GM12878 (cell line): Measurements from ENCODE around the gene TMOD2. TPM values are rescaled to one million over a fixed set of nuclear protein-coding genes. Genes with fewer than 3 reads are reported as not detected.

ENCODE experiments used
- ASH2L ChIP-seq: fragments of 300-600, 200-600 bp; sonication (generic); IDR thresholded peaks from 2 replicates; pipeline ENCODE4 v1.6.1; 2017; ENCODE audit warnings: low read depth, mild to moderate bottlenecking, borderline replicate concordance
- ATF7 ChIP-seq: fragments of 450-650 bp; IDR thresholded peaks from 2 replicates; pipeline ENCODE4 v1.6.1; 2016; ENCODE audit warnings: low read depth, mild to moderate bottlenecking
- BACH1 ChIP-seq: fragments of 450-650 bp; IDR thresholded peaks from 2 replicates; pipeline ENCODE4 v1.6.1; 2017; ENCODE audit warnings: mild to moderate bottlenecking, borderline replicate concordance
- BCL11A ChIP-seq: IDR thresholded peaks from 2 replicates; pipeline ENCODE4 v1.6.1; 2011; ENCODE audit warnings: low read depth, low read length
- CBX5 ChIP-seq: sonication (generic); IDR thresholded peaks from 2 replicates; pipeline ENCODE4 v1.6.1; 2016; ENCODE audit warnings: low read depth, moderate library complexity, mild to moderate bottlenecking, inconsistent platforms
- CHD2 ChIP-seq: IDR thresholded peaks from 2 replicates; pipeline ENCODE4 v1.6.1; 2011; ENCODE audit warnings: low read depth, low read length, improper control_type of control experiment, borderline replicate concordance
- CREB1 ChIP-seq: IDR thresholded peaks from 2 replicates; pipeline ENCODE4 v1.6.1; 2012; ENCODE audit warnings: low read depth, mild to moderate bottlenecking, inconsistent platforms
- CREM ChIP-seq: IDR thresholded peaks from 2 replicates; pipeline ENCODE4 v1.6.1; 2014; ENCODE audit warnings: antibody characterized with exemption, low read depth
- ETV6 ChIP-seq, 2 experiments: fragments of 450-650 bp in 1 of 2; IDR thresholded peaks in 1 of 2; conservative IDR thresholded peaks in 1 of 2; 2 replicates each; pipeline ENCODE4 v1.6.1; 2014; ENCODE audit warnings: antibody characterized with exemption in 1 of 2, borderline replicate concordance in 1 of 2, low read depth in 1 of 2, mild to moderate bottlenecking in 1 of 2, moderate library complexity in 1 of 2
- HCFC1 ChIP-seq: fragments of 150-350 bp; IDR thresholded peaks from 2 replicates; pipeline ENCODE4 v1.6.1; 2014; ENCODE audit warnings: low read length
- IKZF1 ChIP-seq: fragments of 450-650 bp; conservative IDR thresholded peaks from 2 replicates; pipeline ENCODE4 v1.6.1; 2017; ENCODE audit warnings: antibody characterized with exemption, mild to moderate bottlenecking
- JUNB ChIP-seq: IDR thresholded peaks from 2 replicates; pipeline ENCODE4 v1.6.1; 2016; ENCODE audit warnings: antibody characterized with exemption, mild to moderate bottlenecking
- MTA2 ChIP-seq: fragments of 450-650 bp; IDR thresholded peaks from 2 replicates; pipeline ENCODE4 v1.6.1; 2016; ENCODE audit warnings: low read depth, mild to moderate bottlenecking, moderate library complexity
- MYC ChIP-seq: IDR thresholded peaks from 2 replicates; pipeline ENCODE4 v1.6.1; 2011; ENCODE audit warnings: mild to moderate bottlenecking, low read length, moderate library complexity, inconsistent platforms; ENCODE audit not compliant: insufficient read depth, insufficient replicate concordance, insufficient read length, severe bottlenecking
- NBN ChIP-seq: fragments of 450-650 bp; IDR thresholded peaks from 2 replicates; pipeline ENCODE4 v1.6.1; 2016
- NR2F1 ChIP-seq: fragments of 450-650 bp; conservative IDR thresholded peaks from 2 replicates; pipeline ENCODE4 v1.6.1; 2017; ENCODE audit warnings: mild to moderate bottlenecking
- POLR2A ChIP-seq: IDR thresholded peaks from 2 replicates; pipeline ENCODE4 v1.6.1; 2011; ENCODE audit warnings: low read depth, mild to moderate bottlenecking, low read length
- POLR2AphosphoS2 ChIP-seq: IDR thresholded peaks from 2 replicates; pipeline ENCODE4 v1.6.1; 2011; ENCODE audit warnings: low read depth, mild to moderate bottlenecking, low read length, improper control_type of control experiment, moderate library complexity
- RUNX3 ChIP-seq: IDR thresholded peaks from 2 replicates; pipeline ENCODE4 v1.6.1; 2012; ENCODE audit warnings: low read length, inconsistent platforms
- SIN3A ChIP-seq: IDR thresholded peaks from 2 replicates; pipeline ENCODE4 v1.6.1; 2012; ENCODE audit warnings: low read depth, low read length, improper control_type of control experiment
- SMAD5 ChIP-seq: IDR thresholded peaks from 2 replicates; pipeline ENCODE4 v1.6.1; 2016; ENCODE audit warnings: antibody characterized with exemption, low read depth
- SMARCA5 ChIP-seq: fragments of 450-650 bp; IDR thresholded peaks from 2 replicates; pipeline ENCODE4 v1.6.1; 2017; ENCODE audit warnings: mild to moderate bottlenecking
- SMC3 ChIP-seq: IDR thresholded peaks from 2 replicates; pipeline ENCODE4 v1.6.1; 2011; ENCODE audit warnings: low read length, improper control_type of control experiment, borderline replicate concordance
- SREBF1 ChIP-seq: IDR thresholded peaks from 2 replicates; pipeline ENCODE4 v1.6.1; 2012; ENCODE audit warnings: mild to moderate bottlenecking, low read length
- STAT1 ChIP-seq: fragments of 450-650 bp; conservative IDR thresholded peaks from 2 replicates; pipeline ENCODE4 v1.6.1; 2014; ENCODE audit warnings: antibody characterized with exemption, mild to moderate bottlenecking
- TARDBP ChIP-seq: IDR thresholded peaks from 2 replicates; pipeline ENCODE4 v1.6.1; 2016; ENCODE audit warnings: borderline replicate concordance
- TCF12 ChIP-seq: IDR thresholded peaks from 2 replicates; pipeline ENCODE4 v1.6.1; 2011; ENCODE audit warnings: low read depth, mild to moderate bottlenecking, low read length
- ZNF207 ChIP-seq: fragments of 450-650 bp; IDR thresholded peaks from 2 replicates; pipeline ENCODE4 v1.6.1; 2014; ENCODE audit warnings: antibody characterized with exemption, mild to moderate bottlenecking, borderline replicate concordance
- ZNF217 ChIP-seq: fragments of 450-650 bp; IDR thresholded peaks from 2 replicates; pipeline ENCODE4 v1.6.1; 2017; ENCODE audit warnings: antibody characterized with exemption, mild to moderate bottlenecking
- polyA plus RNA-seq, 11 experiments: library from polyadenylated mRNA; depleted of rRNA in 4 of 11; unstranded in 6 of 11; stranded (reverse) in 5 of 11; fragments of >200 nt; fragmentation: Nextera tagmentation in 4 of 11; fragmentation: Illumina TruSeq in 1 of 11; extraction: Ambion mirVana in 4 of 11; extraction: Trizol in 1 of 11; gene quantifications; 1 replicate in 1 of 11; 2 replicates in 10 of 11; pipeline versions ENCODE4 v1.2.1 to v1.2.3, GENCODE V29; 2011 to 2016; ENCODE audit warnings: inconsistent platforms in 2 of 11, missing spikeins in 2 of 11, low read depth in 1 of 11
- total RNA-seq, 4 experiments: library from RNA; depleted of rRNA in 3 of 4; stranded (reverse); fragments of >200 nt in 3 of 4; fragmentation: Illumina TruSeq in 1 of 4; extraction: Trizol in 1 of 4; gene quantifications; 2 replicates each; pipeline versions ENCODE4 v1.2.1 to v1.2.3, GENCODE V29; 2013 to 2021
- TF ChIP-seq, protein P1 (sequence below): fragments of 450-650 bp; conservative IDR thresholded peaks from 2 replicates; pipeline ENCODE4 v1.6.1; 2017; ENCODE audit warnings: mild to moderate bottlenecking, moderate library complexity
- TF ChIP-seq, protein P2 (sequence below): fragments of 450-650 bp; IDR thresholded peaks from 2 replicates; pipeline ENCODE4 v1.6.1; 2016; ENCODE audit warnings: mild to moderate bottlenecking

Gene TMOD2
- total and polyA plus RNA-seq, 10 of the 15 experiments (the other 5 are each of a cell fraction or from before 2014, with no cell fraction given): 0.61 to 15.2 (median 6.3) TPM

DNA sequence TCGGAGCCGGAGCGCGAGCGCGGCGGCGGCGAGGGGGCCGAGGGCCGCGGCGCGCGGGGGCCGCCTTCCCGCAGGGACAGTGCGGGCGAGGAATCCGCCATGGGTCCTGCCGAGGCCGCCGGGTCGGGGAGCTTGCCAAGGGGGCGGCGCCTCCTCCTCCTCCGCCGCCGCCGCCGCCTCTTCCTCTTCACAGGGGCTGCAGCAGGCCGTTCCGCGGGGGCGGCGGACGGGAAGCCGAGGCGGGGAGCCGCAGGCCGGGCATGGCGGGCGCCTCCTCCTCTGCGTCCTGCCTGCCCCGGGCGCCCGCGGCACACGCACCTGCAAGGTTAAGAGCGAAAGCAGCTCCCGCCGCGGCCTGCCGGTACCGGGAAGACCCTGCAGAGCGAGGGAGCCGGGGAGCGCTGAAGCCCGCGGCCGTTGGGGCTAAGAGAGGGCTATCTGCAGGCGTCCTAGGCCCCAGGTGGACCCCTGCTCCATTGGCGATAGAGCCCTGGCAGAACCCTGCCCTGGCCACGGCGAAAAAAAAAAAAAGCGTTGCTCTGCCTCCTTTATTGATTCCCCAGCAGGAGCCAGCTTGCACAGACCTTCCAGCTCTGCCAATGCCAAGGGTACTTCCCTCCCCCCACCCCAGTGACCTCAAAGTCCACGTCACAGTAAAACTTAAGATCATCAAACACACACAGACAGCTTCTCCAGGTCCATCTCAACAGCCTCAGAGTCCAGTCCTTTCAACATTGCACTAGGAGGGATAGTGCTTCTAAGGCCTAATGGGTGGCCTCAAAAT lies 13.7 kb upstream of the TMOD2 start, which contains the start of gene LYSMD2 (continued):
- peak; percentile 91 for TF ChIP-seq CREB1
- no peak for TF ChIP-seq MTA2
- peak; percentile 61; the same call in 1 of the 2 replicates for TF ChIP-seq NR2F1
- TF ChIP-seq TCF12: no peak
- TF ChIP-seq NBN: no peak
- TF ChIP-seq MYC: no peak
- TF ChIP-seq STAT1: 0 out of 2 replicates have a peak, but pooled peaks have one; percentile 66
- TF ChIP-seq POLR2AphosphoS2: 0 out of 2 replicates have a peak, but pooled peaks have one; percentile 14
- TF ChIP-seq ETV6 (conservative IDR thresholded peaks at IDR 0.05 in 1 of 2, IDR thresholded peaks at IDR 0.05 in 1 of 2; ENCODE audit: borderline replicate concordance in 1 of 2, low read depth in 1 of 2): peak in 1 of 2 experiments; percentile 30; a peak in 1 of 4 replicates
- TF ChIP-seq SMARCA5: peak; percentile 75; the same call in 1 of the 2 replicates
- TF ChIP-seq BACH1: peak; percentile 67; the same call in 1 of the 2 replicates
- TF ChIP-seq, protein P1, sequence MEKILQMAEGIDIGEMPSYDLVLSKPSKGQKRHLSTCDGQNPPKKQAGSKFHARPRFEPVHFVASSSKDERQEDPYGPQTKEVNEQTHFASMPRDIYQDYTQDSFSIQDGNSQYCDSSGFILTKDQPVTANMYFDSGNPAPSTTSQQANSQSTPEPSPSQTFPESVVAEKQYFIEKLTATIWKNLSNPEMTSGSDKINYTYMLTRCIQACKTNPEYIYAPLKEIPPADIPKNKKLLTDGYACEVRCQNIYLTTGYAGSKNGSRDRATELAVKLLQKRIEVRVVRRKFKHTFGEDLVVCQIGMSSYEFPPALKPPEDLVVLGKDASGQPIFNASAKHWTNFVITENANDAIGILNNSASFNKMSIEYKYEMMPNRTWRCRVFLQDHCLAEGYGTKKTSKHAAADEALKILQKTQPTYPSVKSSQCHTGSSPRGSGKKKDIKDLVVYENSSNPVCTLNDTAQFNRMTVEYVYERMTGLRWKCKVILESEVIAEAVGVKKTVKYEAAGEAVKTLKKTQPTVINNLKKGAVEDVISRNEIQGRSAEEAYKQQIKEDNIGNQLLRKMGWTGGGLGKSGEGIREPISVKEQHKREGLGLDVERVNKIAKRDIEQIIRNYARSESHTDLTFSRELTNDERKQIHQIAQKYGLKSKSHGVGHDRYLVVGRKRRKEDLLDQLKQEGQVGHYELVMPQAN: peak; percentile 74; the same call in 1 of the 2 replicates
- peak; percentile 82 for TF ChIP-seq IKZF1
- TF ChIP-seq SMAD5: 0 out of 2 replicates have a peak, but pooled peaks have one; percentile 46
- peak; percentile 79 for TF ChIP-seq CREM
- TF ChIP-seq SREBF1: no peak
- TF ChIP-seq, protein P2, sequence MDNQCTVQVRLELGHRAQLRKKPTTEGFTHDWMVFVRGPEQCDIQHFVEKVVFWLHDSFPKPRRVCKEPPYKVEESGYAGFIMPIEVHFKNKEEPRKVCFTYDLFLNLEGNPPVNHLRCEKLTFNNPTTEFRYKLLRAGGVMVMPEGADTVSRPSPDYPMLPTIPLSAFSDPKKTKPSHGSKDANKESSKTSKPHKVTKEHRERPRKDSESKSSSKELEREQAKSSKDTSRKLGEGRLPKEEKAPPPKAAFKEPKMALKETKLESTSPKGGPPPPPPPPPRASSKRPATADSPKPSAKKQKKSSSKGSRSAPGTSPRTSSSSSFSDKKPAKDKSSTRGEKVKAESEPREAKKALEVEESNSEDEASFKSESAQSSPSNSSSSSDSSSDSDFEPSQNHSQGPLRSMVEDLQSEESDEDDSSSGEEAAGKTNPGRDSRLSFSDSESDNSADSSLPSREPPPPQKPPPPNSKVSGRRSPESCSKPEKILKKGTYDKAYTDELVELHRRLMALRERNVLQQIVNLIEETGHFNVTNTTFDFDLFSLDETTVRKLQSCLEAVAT: no peak
- TF ChIP-seq SIN3A: no peak
- peak; percentile 47 for TF ChIP-seq POLR2A
- 0 out of 2 replicates have a peak, but pooled peaks have one; percentile 29 for TF ChIP-seq ZNF207
- TF ChIP-seq HCFC1: no peak
- peak; percentile 31; the same call in 1 of the 2 replicates for TF ChIP-seq RUNX3
- TF ChIP-seq CBX5: 0 out of 2 replicates have a peak, but pooled peaks have one; percentile 43
- no peak for TF ChIP-seq JUNB
- 0 out of 2 replicates have a peak, but pooled peaks have one; percentile 1 for TF ChIP-seq SMC3
- 0 out of 2 replicates have a peak, but pooled peaks have one; percentile 14 for TF ChIP-seq CHD2
- TF ChIP-seq ASH2L: peak; percentile 74; the same call in 1 of the 2 replicates
- TF ChIP-seq ZNF217: peak; percentile 69; the same call in 1 of the 2 replicates
- TF ChIP-seq BCL11A: no peak
- TF ChIP-seq TARDBP: peak; percentile 26; the same call in 1 of the 2 replicates
- TF ChIP-seq ATF7: no peak
